HL-60 (cell line): ENCODE results near the gene CASS4.

Experiments used
- DNase-seq, 2 experiments: peaks; one replicate each; pipeline ENCODE4 v3.0.0-alpha.2; 2010 to 2020; ENCODE audit warnings: low read depth in 1 of 2, low spot score in 1 of 2
- H3K27ac ChIP-seq: fragments of 250-450 bp; sonication (Bioruptor Pico); replicated peaks from 2 replicates; pipeline ENCODE4 v1.5.1; 2020; ENCODE audit warnings: mild to moderate bottlenecking, moderate library complexity
- H3K27me3 ChIP-seq: fragments of 250-450 bp; sonication (Bioruptor Pico); 2 replicates; pipeline ENCODE4 v1.5.1; 2021; ENCODE audit warnings: mild to moderate bottlenecking, moderate library complexity; ENCODE audit not compliant: insufficient read depth, poor library complexity, severe bottlenecking
- H3K4me3 ChIP-seq: replicated peaks from 2 replicates; pipeline ENCODE4 v1.5.1; 2011; ENCODE audit warnings: mild to moderate bottlenecking, control low read depth, low read length; ENCODE audit not compliant: insufficient read depth
- GABPA ChIP-seq: IDR thresholded peaks from 2 replicates; pipeline ENCODE4 v1.6.1; 2012; ENCODE audit warnings: low read depth
- POLR2AphosphoS5 ChIP-seq: IDR thresholded peaks from 2 replicates; pipeline ENCODE4 v1.6.1; 2012; ENCODE audit warnings: low read depth
- SPI1 ChIP-seq: IDR thresholded peaks from 2 replicates; pipeline ENCODE4 v1.6.1; 2012; ENCODE audit warnings: low read depth, mild to moderate bottlenecking, borderline replicate concordance
- TF ChIP-seq, protein P1 (sequence below): IDR thresholded peaks from 2 replicates; pipeline ENCODE4 v1.6.1; 2012; ENCODE audit warnings: low read depth; ENCODE audit not compliant: insufficient replicate concordance
- TF ChIP-seq, protein P2 (sequence below): IDR thresholded peaks from one replicate; pipeline ENCODE4 v1.5.1; 2011; ENCODE audit warnings: low read length, control low read depth, inconsistent platforms; ENCODE audit not compliant: insufficient read depth

Gene CASS4

DNA sequence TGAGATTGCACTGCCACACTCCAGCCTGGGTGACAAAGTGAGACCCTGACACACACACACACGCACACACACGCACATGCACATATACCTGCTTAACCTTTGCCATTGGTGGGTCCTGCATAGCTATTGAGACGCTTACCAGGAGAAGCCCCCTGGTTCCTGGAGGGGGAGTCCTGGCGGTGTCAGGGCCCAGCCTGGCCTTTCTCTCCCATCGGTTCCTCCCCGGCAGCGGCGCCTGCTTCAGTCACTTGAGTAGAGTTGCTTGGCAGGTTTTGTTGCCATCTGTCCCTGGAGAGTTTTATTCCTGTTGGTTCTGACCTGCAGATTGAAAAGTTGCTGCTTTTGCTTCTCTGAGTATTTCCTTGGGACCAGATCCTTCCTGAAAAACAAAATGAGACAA is 91.9 kb downstream of the CASS4 start:
- Histone ChIP-seq H3K4me3 (no peak overlapping the region), H3K27ac (no peak overlapping the region), H3K27me3 (no peaks in the 10 kb centered on the region)
- no peak for DNase-seq
- TF ChIP-seq, protein P1, sequence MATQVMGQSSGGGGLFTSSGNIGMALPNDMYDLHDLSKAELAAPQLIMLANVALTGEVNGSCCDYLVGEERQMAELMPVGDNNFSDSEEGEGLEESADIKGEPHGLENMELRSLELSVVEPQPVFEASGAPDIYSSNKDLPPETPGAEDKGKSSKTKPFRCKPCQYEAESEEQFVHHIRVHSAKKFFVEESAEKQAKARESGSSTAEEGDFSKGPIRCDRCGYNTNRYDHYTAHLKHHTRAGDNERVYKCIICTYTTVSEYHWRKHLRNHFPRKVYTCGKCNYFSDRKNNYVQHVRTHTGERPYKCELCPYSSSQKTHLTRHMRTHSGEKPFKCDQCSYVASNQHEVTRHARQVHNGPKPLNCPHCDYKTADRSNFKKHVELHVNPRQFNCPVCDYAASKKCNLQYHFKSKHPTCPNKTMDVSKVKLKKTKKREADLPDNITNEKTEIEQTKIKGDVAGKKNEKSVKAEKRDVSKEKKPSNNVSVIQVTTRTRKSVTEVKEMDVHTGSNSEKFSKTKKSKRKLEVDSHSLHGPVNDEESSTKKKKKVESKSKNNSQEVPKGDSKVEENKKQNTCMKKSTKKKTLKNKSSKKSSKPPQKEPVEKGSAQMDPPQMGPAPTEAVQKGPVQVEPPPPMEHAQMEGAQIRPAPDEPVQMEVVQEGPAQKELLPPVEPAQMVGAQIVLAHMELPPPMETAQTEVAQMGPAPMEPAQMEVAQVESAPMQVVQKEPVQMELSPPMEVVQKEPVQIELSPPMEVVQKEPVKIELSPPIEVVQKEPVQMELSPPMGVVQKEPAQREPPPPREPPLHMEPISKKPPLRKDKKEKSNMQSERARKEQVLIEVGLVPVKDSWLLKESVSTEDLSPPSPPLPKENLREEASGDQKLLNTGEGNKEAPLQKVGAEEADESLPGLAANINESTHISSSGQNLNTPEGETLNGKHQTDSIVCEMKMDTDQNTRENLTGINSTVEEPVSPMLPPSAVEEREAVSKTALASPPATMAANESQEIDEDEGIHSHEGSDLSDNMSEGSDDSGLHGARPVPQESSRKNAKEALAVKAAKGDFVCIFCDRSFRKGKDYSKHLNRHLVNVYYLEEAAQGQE: no peak
- TF ChIP-seq, protein P2, sequence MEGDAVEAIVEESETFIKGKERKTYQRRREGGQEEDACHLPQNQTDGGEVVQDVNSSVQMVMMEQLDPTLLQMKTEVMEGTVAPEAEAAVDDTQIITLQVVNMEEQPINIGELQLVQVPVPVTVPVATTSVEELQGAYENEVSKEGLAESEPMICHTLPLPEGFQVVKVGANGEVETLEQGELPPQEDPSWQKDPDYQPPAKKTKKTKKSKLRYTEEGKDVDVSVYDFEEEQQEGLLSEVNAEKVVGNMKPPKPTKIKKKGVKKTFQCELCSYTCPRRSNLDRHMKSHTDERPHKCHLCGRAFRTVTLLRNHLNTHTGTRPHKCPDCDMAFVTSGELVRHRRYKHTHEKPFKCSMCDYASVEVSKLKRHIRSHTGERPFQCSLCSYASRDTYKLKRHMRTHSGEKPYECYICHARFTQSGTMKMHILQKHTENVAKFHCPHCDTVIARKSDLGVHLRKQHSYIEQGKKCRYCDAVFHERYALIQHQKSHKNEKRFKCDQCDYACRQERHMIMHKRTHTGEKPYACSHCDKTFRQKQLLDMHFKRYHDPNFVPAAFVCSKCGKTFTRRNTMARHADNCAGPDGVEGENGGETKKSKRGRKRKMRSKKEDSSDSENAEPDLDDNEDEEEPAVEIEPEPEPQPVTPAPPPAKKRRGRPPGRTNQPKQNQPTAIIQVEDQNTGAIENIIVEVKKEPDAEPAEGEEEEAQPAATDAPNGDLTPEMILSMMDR: no peak
- TF ChIP-seq POLR2AphosphoS5 (no peak), GABPA (no peak), SPI1 (no peak)

DNA sequence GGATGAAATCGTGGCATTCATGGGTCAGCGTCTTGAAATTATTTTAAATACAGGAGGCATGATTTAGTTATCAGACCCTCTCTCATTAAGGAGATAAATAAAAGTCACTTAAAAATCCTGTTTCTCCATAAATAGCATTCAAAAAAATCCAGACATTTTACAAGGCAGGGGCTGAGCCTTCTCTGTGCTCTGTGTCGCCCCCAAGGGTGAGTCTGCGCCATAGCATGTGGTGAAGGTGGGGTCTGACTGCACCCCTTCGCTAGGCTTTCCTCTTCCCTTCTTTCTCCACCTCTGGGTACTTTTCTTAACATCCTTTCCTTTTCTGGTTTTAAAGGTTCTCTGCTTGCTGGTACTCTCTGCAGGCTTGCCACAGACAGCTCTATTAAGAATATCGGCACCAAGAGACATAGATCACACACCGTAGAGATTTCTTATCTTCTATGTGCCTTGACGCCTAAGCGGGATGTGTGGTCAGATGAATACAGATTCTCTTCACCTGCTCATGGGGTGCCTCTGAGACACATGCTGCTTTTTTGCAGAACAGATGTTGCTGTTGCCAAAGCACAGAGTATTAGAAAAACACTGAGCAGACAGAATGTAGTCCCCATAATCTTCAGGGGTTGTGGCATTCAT is 92.4 kb downstream of the CASS4 start:
- TF ChIP-seq, protein P2: peak; percentile 28
- TF ChIP-seq, protein P1: no peak

DNA sequence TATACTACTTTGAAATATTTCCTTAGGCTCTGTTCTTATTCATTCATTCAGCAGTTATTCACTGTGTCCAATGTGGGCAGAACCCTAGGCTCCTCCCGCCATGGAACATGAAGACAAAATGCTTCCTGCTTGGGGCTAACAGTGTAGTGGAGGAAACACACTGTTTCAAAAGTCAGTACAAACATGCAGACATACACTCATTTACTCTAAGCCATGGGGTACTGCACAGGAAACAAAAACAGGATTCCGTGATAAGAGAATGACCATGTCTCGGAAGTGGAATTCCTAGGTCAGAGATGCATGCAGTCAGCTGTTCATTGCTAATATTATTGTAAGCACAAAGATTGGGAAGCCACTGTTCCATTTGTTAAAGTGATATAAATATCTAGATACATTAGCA is 94.0 kb downstream of the CASS4 start:
- TF ChIP-seq POLR2AphosphoS5 (no peak), SPI1 (no peak), GABPA (no peak)
- TF ChIP-seq, protein P2: no peak
- TF ChIP-seq, protein P1: no peak
- DNase-seq: no peak
- no peaks in the 10 kb centered on the region for H3K27me3 ChIP-seq
- no peak overlapping the region for H3K27ac ChIP-seq
- no peak overlapping the region for H3K4me3 ChIP-seq

More for the DNA sequence above, 92.4 kb downstream of the CASS4 start:
- Histone ChIP-seq H3K27me3 (no peaks in the 10 kb centered on the region), H3K4me3 (no peak overlapping the region), H3K27ac (no peak overlapping the region)
- no peak for DNase-seq
